Stimulated activated CD4-positive, alpha-beta T cell treated with anti-CD3 and anti-CD28 coated beads, TNF-alpha, amount 100 ng/mL, for 4 hours (primary cell): Measurements from ENCODE around the gene RBM10.

Experiments
- DNase-seq, 3 experiments: peaks; one replicate each; pipeline ENCODE4 v3.0.0-alpha.2; 2020; ENCODE audit warnings: low read depth in 3 of 3

The RBM10 gene

GRCh38 chrX:47146936-47147859 lies 2.2 kb downstream of the RBM10 start:
- no peak for DNase-seq

GRCh38 chrX:47148946-47149345 lies 3.9 kb downstream of the RBM10 start:
- DNase-seq = no peak

GRCh38 chrX:47151435-47151834 lies 6.4 kb downstream of the RBM10 start:
- DNase-seq = no peak

GRCh38 chrX:47156611-47157520 lies 11.8 kb downstream of the RBM10 start:
- DNase-seq = no peak

- no peak for DNase-seq
Observed at GRCh38 chrX:47158131-47158530, 13.1 kb downstream of the RBM10 start.

GRCh38 chrX:47158781-47159180 lies 13.8 kb downstream of the RBM10 start:
- DNase-seq = no peak

GRCh38 chrX:47160781-47161180 lies 15.8 kb downstream of the RBM10 start:
- DNase-seq = no peak

- DNase-seq = no peak
Observed at GRCh38 chrX:47162927-47163583, 18.0 kb downstream of the RBM10 start.

GRCh38 chrX:47164420-47164819 lies 19.4 kb downstream of the RBM10 start:
- DNase-seq = no peak

GRCh38 chrX:47166126-47166525 lies 21.1 kb downstream of the RBM10 start:
- DNase-seq = no peak

- DNase-seq = no peak
Observed at GRCh38 chrX:47168495-47169073, 23.6 kb downstream of the RBM10 start.

- DNase-seq = no peak
Observed at GRCh38 chrX:47169273-47169672, 24.3 kb downstream of the RBM10 start.

GRCh38 chrX:47169726-47170515 lies 24.9 kb downstream of the RBM10 start:
- DNase-seq = no peak

GRCh38 chrX:47170861-47171692 lies 26.1 kb downstream of the RBM10 start:
- no peak for DNase-seq

- DNase-seq = no peak
Observed at GRCh38 chrX:47171996-47172395, 27.0 kb downstream of the RBM10 start.

GRCh38 chrX:47172549-47172948 lies 27.5 kb downstream of the RBM10 start:
- DNase-seq = no peak

GRCh38 chrX:47172971-47173792 lies 28.2 kb downstream of the RBM10 start:
- no peak for DNase-seq

- no peak for DNase-seq
Observed at GRCh38 chrX:47174376-47174775, 29.4 kb downstream of the RBM10 start.
